ENCODE results near the gene USP47. TPM values are rescaled to one million over a fixed set of nuclear protein-coding genes. Genes with fewer than 3 reads are reported as not detected.

Gene USP47
- total RNA-seq, 1 donor from 2014 or later, result 54.6 TPM

- DNase-seq (ENCODE audit: extremely low read depth, low read depth, low spot score), result no peak
These were observed 137.8 kb downstream of the USP47 start for GRCh38 chr11:11979488-11980117.

- no peak for DNase-seq (ENCODE audit: extremely low read depth, low read depth, low spot score)
These were observed 138.4 kb downstream of the USP47 start for GRCh38 chr11:11980200-11980599.

GRCh38 chr11:11980841-11981308 is 139.1 kb downstream of the USP47 start:
- no peak for DNase-seq (ENCODE audit: extremely low read depth, low read depth, low spot score)

- no peak for DNase-seq (ENCODE audit: extremely low read depth, low read depth, low spot score)
These were observed 139.6 kb downstream of the USP47 start for GRCh38 chr11:11981364-11981763.

GRCh38 chr11:11981840-11982239 is 140.1 kb downstream of the USP47 start:
- DNase-seq (ENCODE audit: extremely low read depth, low read depth, low spot score), result no peak

GRCh38 chr11:11982461-11982860 is 140.7 kb downstream of the USP47 start:
- DNase-seq (ENCODE audit: extremely low read depth, low read depth, low spot score), result no peak

GRCh38 chr11:11982975-11983374 is 141.2 kb downstream of the USP47 start:
- no peak for DNase-seq (ENCODE audit: extremely low read depth, low read depth, low spot score)

GRCh38 chr11:11983427-11983826 is 141.7 kb downstream of the USP47 start:
- DNase-seq (ENCODE audit: extremely low read depth, low read depth, low spot score), result no peak

GRCh38 chr11:11984563-11984962 is 142.8 kb downstream of the USP47 start:
- DNase-seq (ENCODE audit: extremely low read depth, low read depth, low spot score), result no peak

- DNase-seq (ENCODE audit: extremely low read depth, low read depth, low spot score), result no peak
These were observed 143.4 kb downstream of the USP47 start for GRCh38 chr11:11985016-11985715.

- no peak for DNase-seq (ENCODE audit: extremely low read depth, low read depth, low spot score)
These were observed 144.5 kb downstream of the USP47 start for GRCh38 chr11:11985954-11986949.

GRCh38 chr11:11987503-11988022 is 145.8 kb downstream of the USP47 start:
- DNase-seq (ENCODE audit: extremely low read depth, low read depth, low spot score), result no peak

GRCh38 chr11:11988099-11988651 is 146.4 kb downstream of the USP47 start:
- DNase-seq (ENCODE audit: extremely low read depth, low read depth, low spot score), result no peak

- DNase-seq (ENCODE audit: extremely low read depth, low read depth, low spot score), result no peak
These were observed 147.0 kb downstream of the USP47 start for GRCh38 chr11:11988681-11989261.

- no peak for DNase-seq (ENCODE audit: extremely low read depth, low read depth, low spot score)
These were observed 148.3 kb downstream of the USP47 start for GRCh38 chr11:11989774-11990744.

- no peak for DNase-seq (ENCODE audit: extremely low read depth, low read depth, low spot score)
These were observed 150.8 kb downstream of the USP47 start for GRCh38 chr11:11992257-11993212.

- no peak for DNase-seq (ENCODE audit: extremely low read depth, low read depth, low spot score)
These were observed 152.1 kb downstream of the USP47 start for GRCh38 chr11:11993839-11994238.

- no peak for DNase-seq (ENCODE audit: extremely low read depth, low read depth, low spot score)
These were observed 153.8 kb downstream of the USP47 start for GRCh38 chr11:11995601-11996000.

All from glomerular endothelial cell (primary cell).